HepG2 (cell line): Measurements from ENCODE around the gene KCTD16. TPM values are rescaled to one million over a fixed set of nuclear protein-coding genes. Genes with fewer than 3 reads are reported as not detected.

Experiments
- ATAC-seq: fragments of 200-7000 bp; cut with Tn5 transposase; 3 replicates; pipeline ENCODE4 v1.9.1; 2020; ENCODE audit warnings: mild to moderate bottlenecking, moderate library complexity
- BruUV-seq: library from RNA; stranded (reverse); fragments of 400-500 nt; replicated peaks from 2 replicates; lab custom pipeline; 2021; lab: Mats Ljungman, UMichigan
- CTCF ChIA-PET: fragments of 300-600 bp; formaldehyde crosslinking; extraction: SDS; loops from one replicate; lab custom pipeline; 2021; ENCODE audit warnings: low total read pairs, inconsistent platforms, low intra/inter-chr PET ratio; lab: Yijun Ruan, JAX
- POLR2A ChIA-PET: fragments of 350-600 bp; sonication (Branson Sonifier 250); formaldehyde crosslinking; loops from one replicate; lab custom pipeline; 2020; ENCODE audit warnings: antibody characterized with exemption, inconsistent platforms; lab: Yijun Ruan, JAX
- DNase-seq: peaks from one replicate; pipeline ENCODE4 v3.0.0-alpha.2; 2015; ENCODE audit warnings: low spot score
- FAIRE-seq: peaks from 3 replicates; lab custom pipeline; 2011; peaks lifted over from hg19 to GRCh38; lab: Jason Lieb, UNC
- H2AFZ ChIP-seq: one replicate; pipeline ENCODE4 v1.6.1; 2011; ENCODE audit warnings: low read length, inconsistent platforms
- H3K27ac ChIP-seq: fragments of 300-600 bp; 3 replicates; pipeline ENCODE4 v1.8.0; 2011; ENCODE audit warnings: mixed run types, mild to moderate bottlenecking, mixed read lengths, low read length, inconsistent platforms; ENCODE audit not compliant: insufficient read depth; ENCODE audit errors: extremely low read length
- H3K27me3 ChIP-seq, 2 experiments: fragments of 200-600 bp in 1 of 2; 2 replicates in 1 of 2; 3 replicates in 1 of 2; pipeline versions ENCODE4 v1.6.0 to v1.8.0; 2011; ENCODE audit warnings: low read length in 2 of 2, mild to moderate bottlenecking in 2 of 2, moderate library complexity in 2 of 2, inconsistent platforms in 1 of 2; ENCODE audit not compliant: insufficient read depth in 2 of 2, control insufficient read depth in 1 of 2
- H3K36me3 ChIP-seq, 2 experiments: fragments of 200-600 bp in 1 of 2; replicated peaks in 1 of 2; 2 replicates in 1 of 2; 3 replicates in 1 of 2; pipeline versions ENCODE4 v1.5.1 to v1.8.0; 2011; ENCODE audit warnings: low read length in 2 of 2, inconsistent platforms in 1 of 2; ENCODE audit not compliant: insufficient read depth in 2 of 2, control insufficient read depth in 1 of 2
- H3K4me1 ChIP-seq: 2 replicates; pipeline ENCODE4 v1.5.1; 2012; ENCODE audit warnings: low read length, inconsistent platforms; ENCODE audit not compliant: insufficient read depth
- H3K4me2 ChIP-seq: 2 replicates; pipeline ENCODE4 v1.6.0; 2011; ENCODE audit warnings: low read depth, low read length, inconsistent platforms
- H3K4me3 ChIP-seq, 3 experiments: fragments of 200-600 bp in 1 of 3; sonication (generic), shearing (Covaris generic) in 1 of 3; replicated peaks in 1 of 3; 2 replicates each; pipeline ENCODE4 v1.5.1; 2011 to 2016; ENCODE audit warnings: low read length in 3 of 3, inconsistent platforms in 2 of 3, low read depth in 2 of 3, mild to moderate bottlenecking in 2 of 3, control low read depth in 1 of 3, mixed read lengths in 1 of 3; ENCODE audit not compliant: insufficient read depth in 1 of 3
- H3K79me2 ChIP-seq: one replicate; pipeline ENCODE4 v1.6.1; 2011; ENCODE audit warnings: low read length, inconsistent platforms; ENCODE audit not compliant: insufficient read depth
- H3K9ac ChIP-seq: 2 replicates; pipeline ENCODE4 v1.6.0; 2011; ENCODE audit warnings: mild to moderate bottlenecking, low read depth, low read length, inconsistent platforms; ENCODE audit not compliant: insufficient read depth
- H3K9me3 ChIP-seq: 2 replicates; pipeline ENCODE4 v1.5.1; 2012; ENCODE audit warnings: mild to moderate bottlenecking, low read length
- H4K20me1 ChIP-seq: 2 replicates; pipeline ENCODE4 v1.6.0; 2011; ENCODE audit warnings: inconsistent platforms, mild to moderate bottlenecking, low read length, moderate library complexity; ENCODE audit not compliant: insufficient read depth
- BHLHE40 ChIP-seq: IDR thresholded peaks from 2 replicates; pipeline ENCODE4 v1.6.1; 2011; ENCODE audit warnings: low read length, improper control_type of control experiment
- CTCF ChIP-seq: sonication (generic); formaldehyde crosslinking; IDR thresholded peaks from 2 replicates; pipeline ENCODE4 v1.5.0; 2020; ENCODE audit warnings: mild to moderate bottlenecking, missing genetic modification reagents, moderate library complexity
- FOXP1 ChIP-seq, 2 experiments: fragments of 450-650 bp in 1 of 2; IDR thresholded peaks; 2 replicates each; pipeline ENCODE4 v1.6.1; 2017 to 2018; ENCODE audit warnings: antibody characterized with exemption in 1 of 2
- FOXP4 ChIP-seq: sonication (generic); formaldehyde crosslinking; IDR thresholded peaks from 2 replicates; pipeline ENCODE4 v1.4.0; 2020; ENCODE audit warnings: missing genetic modification reagents
- HMG20A ChIP-seq: IDR thresholded peaks from 2 replicates; pipeline ENCODE4 v1.6.1; 2016; ENCODE audit warnings: borderline replicate concordance
- PITX1 ChIP-seq: sonication (generic); formaldehyde crosslinking; IDR thresholded peaks from 2 replicates; pipeline ENCODE4 v1.5.1; 2020; ENCODE audit warnings: mild to moderate bottlenecking, missing genetic modification reagents
- RNF2 ChIP-seq: fragments of 450-650 bp; conservative IDR thresholded peaks from 2 replicates; pipeline ENCODE4 v1.6.1; 2016; ENCODE audit warnings: low read depth
- SOX6 ChIP-seq, 2 experiments: fragments of 450-650 bp in 1 of 2; sonication (generic) in 1 of 2; formaldehyde crosslinking in 1 of 2; IDR thresholded peaks; 2 replicates each; pipeline versions ENCODE4 v1.4.0 to v1.6.1; 2017 to 2020; ENCODE audit warnings: antibody characterized with exemption in 1 of 2, mild to moderate bottlenecking in 1 of 2, missing genetic modification reagents in 1 of 2
- TBX3 ChIP-seq: fragments of 450-650 bp; IDR thresholded peaks from 2 replicates; pipeline ENCODE4 v1.6.1; 2017; ENCODE audit warnings: antibody characterized with exemption, mild to moderate bottlenecking, inconsistent platforms, borderline replicate concordance
- TEAD3 ChIP-seq: optimal IDR thresholded peaks from 2 replicates; pipeline ENCODE3; 2016; ENCODE audit warnings: borderline replicate concordance
- ZHX1 ChIP-seq: sonication (generic); formaldehyde crosslinking; IDR thresholded peaks from 2 replicates; pipeline ENCODE4 v1.8.1; 2022; ENCODE audit warnings: low read depth, mild to moderate bottlenecking, missing genetic modification reagents
- ZNF136 ChIP-seq: sonication (generic); formaldehyde crosslinking; IDR thresholded peaks from 2 replicates; pipeline ENCODE4 v1.8.1; 2022; ENCODE audit warnings: low read depth, mild to moderate bottlenecking, moderate library complexity, missing genetic modification reagents
- ZNF274 ChIP-seq: sonication (generic); formaldehyde crosslinking; IDR thresholded peaks from 2 replicates; pipeline ENCODE4 v1.5.1; 2020; ENCODE audit warnings: mild to moderate bottlenecking, missing genetic modification reagents
- ZNF335 ChIP-seq: sonication (generic); formaldehyde crosslinking; IDR thresholded peaks from 2 replicates; pipeline ENCODE4 v1.4.0; 2020; ENCODE audit warnings: missing genetic modification reagents
- ZNF543 ChIP-seq: sonication (generic); formaldehyde crosslinking; IDR thresholded peaks from 2 replicates; pipeline ENCODE4 v1.4.0; 2020; ENCODE audit warnings: mild to moderate bottlenecking, missing genetic modification reagents
- WGBS: methylation state at CpG from one replicate; pipeline ENCODE4 v1.1.6; 2017; ENCODE audit warnings: low lambda C conversion rate; 5-methylcytosine and 5-hydroxymethylcytosine counted together
- in situ Hi-C: cut with HindIII; loops from 2 replicates; pipeline ENCODE4 v1.10.0; 2017; ENCODE audit warnings: low pct_unique_long_range_greater_than_20kb; ENCODE audit not compliant: extremely low pct_ligation_motif_present
- intact Hi-C: fragments of 100-400 bp; cut with micrococcal nuclease; formaldehyde crosslinking; loops from one replicate; pipeline ENCODE4 v1.10.0; 2022; ENCODE audit not compliant: unreplicated experiment
- polyA plus RNA-seq, 8 experiments: library from polyadenylated mRNA; depleted of rRNA in 3 of 8; stranded (reverse) in 7 of 8; unstranded in 1 of 8; fragments of >200 nt; fragmentation: Illumina TruSeq in 4 of 8; extraction: Trizol in 4 of 8; gene quantifications; 2 replicates each; pipeline versions ENCODE4 v1.2.1 to v1.2.3, GENCODE V29; 2011 to 2016; ENCODE audit warnings: low read depth in 4 of 8, missing spikeins in 1 of 8, mixed read lengths in 1 of 8; ENCODE audit not compliant: insufficient read depth in 1 of 8
- total RNA-seq, 5 experiments: library from RNA; depleted of rRNA; stranded (reverse); fragments of >200 nt; fragmentation: Illumina TruSeq; extraction: Trizol; gene quantifications; 2 replicates each; pipeline ENCODE4 v1.2.3, GENCODE V29; 2016; ENCODE audit warnings: low read depth in 1 of 5

Gene KCTD16
- total and polyA plus RNA-seq, 2 of the 13 experiments (the other 11 are each of a cell fraction or from before 2014, with no cell fraction given) = 0.02 to 0.09 TPM

- TF ChIP-seq PITX1 = no peak
Measured at GRCh38 chr5:144504929-144505577, 334.4 kb downstream of the KCTD16 start (continued).

GRCh38 chr5:144510845-144511579, 340.3 kb downstream of the KCTD16 start:
- Histone ChIP-seq H3K4me3 (peak overlapping the region in 2 of 3 experiments; percentile 6 to 18; a peak in 1 of 6 replicates), H3K4me2 (peak overlapping the region; percentile 66), H2AFZ (no peak overlapping the region), H3K9me3 (no peaks in the 10 kb centered on the region), H4K20me1 (no peaks in the 10 kb centered on the region), H3K9ac (no peak overlapping the region), H3K27me3 (no peaks in the 10 kb centered on the region), H3K79me2 (no peaks in the 10 kb centered on the region), H3K27ac (no peak overlapping the region), H3K36me3 (no peaks in the 10 kb centered on the region), H3K4me1 (peaks cover 21% of the 10 kb centered on the region)
- DNase-seq (peak; percentile 4), ATAC-seq (peak; percentile 73), FAIRE-seq (no peak)
- no TSS peak for BruUV-seq
- POLR2A ChIA-PET = no interaction called here
- CTCF ChIA-PET = no interaction called here
- 1% methylated on average over 8 of the region's 10 CpGs for WGBS
- in situ Hi-C loops (no loop called here), intact Hi-C loops (no loop called here)
- TF ChIP-seq ZNF136 (CRISPR knock-in tag) (no peak), ZNF274 (CRISPR knock-in tag) (no peak), ZNF543 (CRISPR knock-in tag) (no peak), CTCF (CRISPR knock-in tag) (peak; percentile 17; the same call in 1 of the 2 replicates), BHLHE40 (0 out of 2 replicates have a peak, but pooled peaks have one; percentile 15), ZNF335 (CRISPR knock-in tag) (no peak), FOXP4 (CRISPR knock-in tag) (peak; percentile 53; the same call in 1 of the 2 replicates), FOXP1 (IDR thresholded peaks at IDR 0.05) (no peak), FOXP1 (CRISPR knock-in tag; IDR thresholded peaks at IDR 0.05) (peak; percentile 42; the same call in 1 of the 2 replicates), RNF2 (no peak), TEAD3 (no peak), HMG20A (no peak), TBX3 (no peak), ZHX1 (CRISPR knock-in tag) (no peak), SOX6 (IDR thresholded peaks at IDR 0.05) (no peak), SOX6 (CRISPR knock-in tag; IDR thresholded peaks at IDR 0.05) (peak; percentile 16; the same call in 1 of the 2 replicates)
